NK-92 (cell line): ENCODE data around the gene CAMTA1.

Experiments used
- DNase-seq: peaks from one replicate; lab custom pipeline; 2025; ENCODE audit not compliant: unreplicated experiment; lab: John Stamatoyannopoulos, UW

Gene CAMTA1

DNA sequence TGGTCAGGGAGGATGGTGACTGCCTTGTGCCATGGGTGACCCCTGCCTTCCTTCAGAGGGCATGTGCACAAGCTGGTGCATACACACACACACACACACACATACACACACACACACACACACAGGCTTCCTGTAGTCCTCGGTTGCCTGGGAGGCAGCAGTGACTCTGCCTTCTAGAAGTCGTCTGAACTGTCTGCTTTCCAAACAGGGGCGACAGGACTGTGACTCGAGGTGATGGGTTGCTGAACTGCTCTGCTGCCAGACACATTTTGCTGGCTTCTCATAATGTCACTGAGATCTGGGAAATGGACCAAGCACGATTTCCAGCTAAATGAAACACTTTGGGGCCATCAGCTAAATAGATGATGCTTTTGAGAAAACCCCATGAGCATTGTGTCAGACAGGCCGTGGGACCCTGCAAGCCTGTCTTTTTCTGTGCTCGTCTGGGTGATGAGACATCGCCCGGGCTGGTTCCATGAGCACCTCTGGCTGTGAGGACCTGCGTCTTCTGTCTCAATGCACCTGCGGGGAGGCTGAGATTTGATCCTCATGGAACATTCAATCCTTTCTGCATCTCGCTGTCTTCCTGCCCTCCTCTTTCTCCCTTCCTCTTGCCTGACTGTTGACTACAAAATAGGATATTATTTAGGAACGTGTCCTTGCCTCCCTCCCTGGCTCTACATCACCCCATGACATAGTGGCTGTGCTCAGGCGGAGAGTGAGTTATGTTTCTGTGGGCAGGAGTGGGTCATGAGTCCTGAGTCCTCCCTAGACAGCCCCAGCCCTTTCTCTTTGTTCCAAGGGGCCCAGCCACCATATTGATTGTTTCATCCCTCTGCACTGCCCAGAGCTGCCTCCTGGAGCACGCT is 436.8 kb downstream of the CAMTA1 start:
- no peak for DNase-seq

DNA sequence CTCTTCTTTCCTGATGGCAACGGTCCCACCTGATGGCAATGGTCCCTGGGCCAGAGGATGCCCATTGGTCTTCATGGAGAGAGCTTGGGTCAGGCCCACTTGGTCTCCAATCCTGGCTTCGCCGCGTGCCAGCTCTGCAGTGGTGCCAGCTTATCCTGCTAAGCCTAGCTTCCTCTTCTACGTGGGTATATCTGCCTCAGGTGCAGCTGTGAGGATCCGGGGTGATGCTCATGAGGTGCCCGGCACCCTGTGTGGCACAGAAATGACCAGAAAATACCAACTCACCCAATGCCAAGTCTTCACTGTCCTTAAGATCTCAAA is 437.4 kb downstream of the CAMTA1 start:
- DNase-seq, result no peak

DNA sequence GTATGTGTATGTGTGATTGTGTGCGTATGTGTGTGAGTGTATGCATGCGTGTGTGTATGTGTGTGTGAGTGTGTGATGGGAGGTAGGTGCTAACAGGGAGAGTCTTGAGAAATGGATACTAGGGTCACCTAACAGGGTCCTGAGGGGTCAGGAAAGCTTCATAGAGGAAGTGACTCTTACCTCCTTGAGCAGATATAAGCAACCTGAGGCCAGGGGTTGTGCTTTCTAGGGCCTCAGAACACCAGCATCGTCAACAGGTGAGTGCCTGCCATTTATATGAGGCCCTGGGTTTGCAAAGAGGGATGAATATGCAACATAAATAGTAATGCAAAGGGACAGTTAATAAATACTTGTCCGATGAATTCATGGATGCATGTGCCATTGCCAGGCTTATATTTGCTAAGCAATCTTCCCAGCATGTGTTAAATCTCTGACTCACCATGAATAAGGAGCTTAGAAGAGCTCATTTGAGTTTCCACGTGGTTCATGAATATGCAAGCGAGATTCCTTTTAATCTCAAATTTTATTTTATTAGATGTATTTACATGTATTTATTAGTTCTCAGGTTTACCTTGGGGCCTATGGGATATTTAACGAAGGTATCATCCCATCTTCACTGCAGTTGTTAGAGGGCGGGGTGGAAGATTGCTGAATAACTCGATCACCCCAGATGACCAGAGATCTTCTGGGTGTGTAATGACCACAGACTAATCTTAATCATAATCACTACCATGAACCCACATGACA is 438.3 kb downstream of the CAMTA1 start:
- DNase-seq, result no peak

DNA sequence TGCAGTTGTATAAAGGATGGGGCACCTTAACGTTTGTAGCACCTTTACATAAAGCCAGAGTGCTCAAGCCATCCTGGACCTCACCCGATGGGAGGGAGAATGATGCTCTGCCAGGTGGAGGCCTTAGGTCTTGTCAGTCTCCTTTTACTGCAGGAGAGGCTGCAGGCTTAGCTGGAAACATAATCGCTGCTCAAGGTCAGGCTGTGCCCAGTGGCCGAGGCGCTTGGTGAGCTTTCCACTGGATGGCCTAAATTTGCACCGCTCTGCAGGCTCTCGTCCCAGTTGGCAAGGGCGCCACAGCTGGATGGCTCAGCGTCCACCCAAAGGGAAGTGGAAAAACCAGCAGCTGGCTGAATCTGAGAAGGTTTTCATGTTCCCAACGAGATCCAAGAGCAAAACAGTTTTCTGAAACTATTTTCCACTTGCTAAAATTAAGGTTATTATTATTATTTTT is 438.9 kb downstream of the CAMTA1 start:
- DNase-seq, result no peak

DNA sequence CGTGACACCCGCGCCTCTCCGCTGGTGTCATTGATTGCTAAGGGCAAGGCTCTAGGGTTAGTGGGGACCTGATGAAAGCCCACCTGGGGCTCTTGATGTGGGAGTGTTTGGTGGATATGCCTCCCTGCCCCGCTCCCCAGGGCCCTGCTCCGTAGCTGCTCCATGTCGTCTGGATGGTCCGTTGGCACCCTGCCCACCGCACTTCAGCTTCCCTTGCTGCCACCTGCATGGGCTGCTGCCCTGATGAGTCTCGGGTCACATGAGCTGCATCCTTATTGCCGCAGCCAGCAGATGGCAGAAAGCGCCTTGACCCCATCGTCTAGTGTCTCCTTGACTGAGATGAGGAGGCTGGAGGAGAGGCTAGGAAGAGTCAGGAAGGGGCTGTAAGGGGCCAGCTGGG is 439.4 kb downstream of the CAMTA1 start:
- no peak for DNase-seq

DNA sequence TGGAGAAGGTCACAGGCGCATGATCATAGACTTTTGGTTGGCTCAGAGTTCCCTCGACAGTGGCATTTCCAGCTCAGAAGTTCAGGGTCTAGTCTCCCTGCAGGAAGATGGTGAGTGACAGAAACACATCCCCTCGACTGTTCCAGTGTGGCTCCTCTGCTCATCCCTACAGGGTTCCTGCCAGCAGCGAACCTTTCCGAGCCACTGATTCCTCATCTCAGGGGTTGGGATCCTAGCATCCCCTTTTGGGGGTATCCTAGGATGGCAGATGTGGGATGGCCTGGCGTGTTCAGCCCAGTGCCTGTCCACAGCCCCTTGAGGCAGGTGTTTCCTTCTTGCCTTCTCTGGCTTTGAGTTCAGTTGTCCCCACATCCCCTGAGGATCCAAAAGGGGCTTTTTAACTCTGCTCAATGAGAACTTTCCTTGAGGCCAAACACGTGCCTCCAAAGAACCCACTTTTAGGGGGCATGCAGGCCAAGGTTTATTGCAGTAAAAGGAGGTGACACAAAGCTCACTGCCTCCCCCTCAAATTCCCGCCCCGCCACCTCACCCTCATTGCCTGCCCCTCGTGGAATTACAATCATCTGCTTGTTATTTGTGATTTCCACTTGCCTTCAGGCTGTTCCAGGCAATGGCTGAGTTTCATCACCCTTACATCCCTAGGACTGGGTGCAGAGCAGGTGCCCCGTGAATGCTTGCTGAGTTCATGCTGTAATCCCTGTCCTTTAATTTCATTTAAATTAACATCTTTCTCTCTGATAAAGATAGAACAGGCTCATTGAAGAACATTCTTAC is 440.7 kb downstream of the CAMTA1 start:
- DNase-seq, result no peak

DNA sequence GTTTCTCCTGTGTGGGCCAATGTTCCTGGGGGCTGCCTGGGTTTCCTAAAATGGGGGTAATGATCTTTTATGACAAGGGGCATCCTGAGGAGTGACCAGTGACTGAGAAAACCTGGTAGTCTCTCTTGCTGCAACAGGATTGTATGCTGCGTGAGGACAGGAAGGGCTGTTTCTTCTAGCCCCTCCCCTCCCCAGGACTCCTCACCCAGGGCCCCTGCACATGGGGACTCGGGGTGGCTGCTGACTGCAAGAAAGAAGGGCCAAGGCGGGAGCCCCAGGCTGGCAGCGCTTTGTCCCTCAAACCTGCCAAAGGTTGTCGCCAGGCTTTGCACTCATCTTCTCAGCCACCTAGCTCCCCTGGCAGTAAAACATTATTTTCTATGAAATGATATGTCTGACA is 442.4 kb downstream of the CAMTA1 start:
- no peak for DNase-seq

DNA sequence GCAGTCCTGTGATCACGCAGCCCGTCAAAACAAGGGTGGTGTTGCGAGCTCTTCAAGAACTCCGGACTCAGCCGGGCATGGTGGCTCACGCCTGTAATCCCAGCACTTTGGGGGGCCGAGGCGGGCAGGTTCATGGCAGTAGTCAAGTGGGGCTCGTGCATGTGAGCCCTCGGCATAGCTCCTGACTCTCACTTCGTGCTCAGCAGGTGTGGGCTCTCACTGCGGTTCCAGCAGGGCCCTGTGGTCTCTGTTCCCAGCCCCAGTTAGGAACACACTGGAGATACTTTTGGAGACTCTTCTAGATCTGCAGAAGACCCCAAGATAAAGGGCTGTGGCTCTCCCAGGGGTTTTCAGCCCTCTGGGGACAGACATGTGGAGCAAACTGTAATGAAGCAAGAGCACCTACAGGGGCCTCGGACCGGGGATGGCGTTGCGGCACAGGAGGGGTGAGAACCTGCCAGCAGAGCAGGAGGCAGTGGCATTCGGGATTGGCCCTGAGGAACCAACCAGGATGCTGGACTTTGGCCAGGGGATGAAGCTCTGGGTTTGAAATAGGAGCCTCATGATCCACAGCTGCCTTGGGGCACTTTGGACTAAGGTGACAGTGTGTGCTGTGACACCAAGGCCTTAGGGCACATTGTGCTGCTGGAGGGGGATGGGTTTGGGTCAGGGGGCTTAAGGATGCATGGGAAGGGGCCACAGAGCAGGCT is 443.2 kb downstream of the CAMTA1 start:
- DNase-seq, result no peak

DNA sequence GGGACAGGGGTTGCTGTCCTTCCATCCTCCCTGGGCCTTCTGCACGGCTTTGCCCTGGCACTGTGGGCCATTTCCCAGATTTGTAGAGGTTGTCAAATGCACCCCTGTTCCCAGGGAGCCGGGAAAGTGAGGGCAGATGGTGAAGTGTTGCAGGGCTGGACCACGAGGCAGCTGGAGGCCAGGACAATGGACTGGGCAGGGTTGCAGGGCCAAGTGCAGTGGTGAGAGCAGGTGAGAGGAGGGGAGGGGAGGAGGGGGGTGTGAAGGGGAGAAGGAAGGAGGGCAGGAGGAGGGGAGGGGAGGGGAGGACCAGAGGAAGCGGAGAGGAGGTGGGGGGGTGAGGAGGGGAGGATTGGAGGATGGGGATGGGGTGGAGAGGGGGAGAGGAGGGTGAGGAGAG is 443.9 kb downstream of the CAMTA1 start:
- DNase-seq, result no peak

DNA sequence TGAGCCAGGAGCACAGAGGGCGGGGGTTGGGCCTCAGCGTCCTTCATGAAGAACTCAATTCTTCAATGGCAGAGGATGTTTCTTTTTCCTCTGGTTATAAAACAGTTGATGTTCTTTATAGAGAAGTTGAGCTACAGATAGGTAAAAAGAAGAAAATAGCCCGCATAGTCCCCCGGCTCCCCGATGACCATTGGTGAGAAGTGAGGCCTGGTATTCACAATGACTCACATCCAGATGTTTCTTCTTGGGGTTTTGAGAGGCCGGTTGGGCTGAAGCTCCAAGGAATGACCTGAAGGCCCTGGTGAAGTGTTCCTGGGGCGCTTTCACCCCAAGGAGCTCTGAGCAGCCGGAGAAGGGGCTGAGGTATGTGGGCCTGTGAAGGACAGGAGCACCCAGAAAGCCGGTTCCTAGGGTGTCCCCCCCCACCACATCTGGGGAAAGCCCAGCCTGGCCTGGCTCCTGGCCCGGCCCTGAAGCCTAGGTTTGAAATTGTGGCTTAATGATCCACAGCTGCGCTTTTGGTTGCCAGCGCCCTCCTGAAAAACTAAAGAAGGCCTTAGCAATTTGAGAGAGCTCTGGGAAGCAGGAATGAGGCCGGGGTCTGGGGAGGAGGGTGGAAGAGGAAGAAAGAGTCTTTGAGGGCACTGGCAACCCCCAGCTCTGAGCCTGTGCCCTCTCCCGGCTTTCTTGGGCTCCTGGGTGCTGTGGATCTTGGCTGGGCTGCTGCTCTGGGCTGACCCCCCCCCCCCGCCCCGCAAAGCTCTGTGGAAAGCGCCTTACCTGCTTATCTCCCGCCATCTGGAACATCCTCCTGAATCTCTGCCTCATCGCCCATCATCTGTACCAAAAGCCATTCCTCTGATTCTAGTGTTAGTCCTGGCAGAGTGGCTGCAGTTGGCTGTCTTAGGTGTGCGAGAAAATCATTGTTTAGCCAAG is 444.7 kb downstream of the CAMTA1 start:
- DNase-seq, result no peak

DNA sequence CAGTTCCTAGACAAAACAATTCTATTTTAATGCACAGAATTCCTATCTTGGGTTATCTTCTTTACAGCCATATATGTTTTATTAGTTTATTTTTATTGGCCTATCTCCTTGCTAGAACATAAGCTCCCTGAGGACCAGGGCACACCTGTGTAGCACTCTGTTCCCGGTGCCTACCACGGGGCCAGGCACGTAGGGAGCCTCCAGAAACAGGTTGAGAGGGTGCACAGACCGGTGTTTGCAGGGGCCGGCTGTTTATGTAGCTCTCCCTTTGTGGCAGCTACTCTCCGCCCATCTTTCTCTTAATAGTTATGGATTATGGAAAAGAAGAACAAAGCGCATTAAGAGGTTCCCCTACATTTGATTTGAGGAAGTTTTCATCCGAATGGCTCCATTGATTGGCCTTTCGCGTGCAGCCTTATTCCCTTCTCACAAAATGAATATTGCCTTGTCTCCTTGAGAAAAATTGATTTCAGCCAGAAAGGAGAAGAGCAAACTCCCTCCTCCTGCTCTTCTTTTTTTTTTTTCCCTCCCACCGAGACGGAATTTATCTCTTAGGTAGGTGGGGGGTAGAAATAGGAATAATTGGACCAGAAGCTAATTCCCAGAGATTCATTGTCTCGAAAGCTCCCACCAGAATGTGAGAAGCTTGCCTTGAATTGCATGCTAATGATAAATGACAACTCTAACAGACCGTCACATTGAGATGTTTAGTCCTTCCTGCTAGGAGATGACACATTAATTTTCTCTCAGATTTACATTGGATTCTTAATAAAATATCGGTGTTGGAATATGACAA is 447.4 kb downstream of the CAMTA1 start:
- no peak for DNase-seq

DNA sequence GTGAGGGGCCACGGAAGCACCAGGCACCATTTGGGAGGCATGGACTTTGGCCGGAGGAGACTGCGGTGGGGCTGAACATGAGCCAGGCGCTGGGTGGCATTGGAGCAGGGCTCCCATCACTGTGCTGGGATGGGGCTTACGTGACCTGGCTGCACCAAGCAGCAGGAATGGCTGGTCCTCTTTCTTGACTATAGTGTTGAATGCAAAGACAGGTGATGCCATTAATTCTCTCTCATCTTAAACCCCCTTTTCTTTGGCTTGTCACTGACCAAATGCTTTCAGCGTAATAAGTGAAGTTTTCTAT is 447.9 kb downstream of the CAMTA1 start:
- no peak for DNase-seq

DNA sequence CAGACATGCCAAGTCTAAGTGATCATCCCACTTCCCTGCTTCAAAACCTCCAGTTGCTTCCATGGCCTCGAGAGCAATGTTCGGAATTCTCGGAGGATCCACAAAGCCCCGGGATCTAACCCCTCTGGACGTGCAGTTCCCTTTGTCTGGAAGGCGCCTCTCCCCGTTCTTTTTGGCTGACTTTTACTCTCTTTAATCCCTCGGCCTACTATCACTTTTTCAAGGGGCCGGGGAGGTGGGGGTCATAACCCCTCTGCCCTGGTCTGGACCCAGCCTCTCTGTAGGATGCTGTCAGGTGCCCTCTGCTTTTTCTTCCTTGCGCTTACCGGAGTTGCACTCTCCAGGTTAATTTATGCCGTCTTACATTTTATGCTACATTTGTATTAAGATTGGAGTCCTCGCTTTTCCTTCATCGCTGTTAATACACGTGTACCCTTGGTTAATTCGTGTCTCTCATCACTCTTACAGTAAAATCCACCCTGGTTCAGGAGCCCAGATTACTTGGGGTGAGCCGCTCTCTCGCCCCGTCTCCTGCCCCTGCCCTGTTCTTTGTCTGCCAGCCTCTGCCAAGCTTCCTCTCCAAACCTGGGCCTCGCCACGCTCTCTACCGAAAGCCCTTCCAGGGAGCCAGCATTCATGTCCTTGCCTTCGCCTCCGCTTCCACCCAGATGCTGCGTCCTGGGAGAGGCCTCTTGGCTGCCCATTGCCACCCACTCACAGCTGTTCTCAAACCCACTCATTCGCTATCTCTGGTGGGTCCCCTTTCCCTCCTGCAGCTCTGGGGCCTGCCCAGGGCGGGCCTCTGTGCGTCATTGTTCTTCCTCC is 448.6 kb downstream of the CAMTA1 start:
- no peak for DNase-seq

DNA sequence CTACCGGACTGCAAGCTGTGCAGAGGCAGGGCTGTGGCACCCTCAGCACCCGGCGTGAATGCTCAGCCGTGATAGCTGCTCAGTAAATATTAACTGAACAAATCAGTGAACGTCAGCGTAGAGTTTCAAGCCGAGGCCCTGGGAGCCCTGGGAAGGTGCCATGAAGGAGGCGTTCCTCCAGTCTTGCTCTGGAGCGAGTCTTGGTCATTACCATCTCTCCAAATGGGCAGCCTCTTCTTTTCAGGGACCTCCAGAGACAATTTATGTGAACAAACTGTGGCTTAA is 449.2 kb downstream of the CAMTA1 start:
- DNase-seq, result no peak

DNA sequence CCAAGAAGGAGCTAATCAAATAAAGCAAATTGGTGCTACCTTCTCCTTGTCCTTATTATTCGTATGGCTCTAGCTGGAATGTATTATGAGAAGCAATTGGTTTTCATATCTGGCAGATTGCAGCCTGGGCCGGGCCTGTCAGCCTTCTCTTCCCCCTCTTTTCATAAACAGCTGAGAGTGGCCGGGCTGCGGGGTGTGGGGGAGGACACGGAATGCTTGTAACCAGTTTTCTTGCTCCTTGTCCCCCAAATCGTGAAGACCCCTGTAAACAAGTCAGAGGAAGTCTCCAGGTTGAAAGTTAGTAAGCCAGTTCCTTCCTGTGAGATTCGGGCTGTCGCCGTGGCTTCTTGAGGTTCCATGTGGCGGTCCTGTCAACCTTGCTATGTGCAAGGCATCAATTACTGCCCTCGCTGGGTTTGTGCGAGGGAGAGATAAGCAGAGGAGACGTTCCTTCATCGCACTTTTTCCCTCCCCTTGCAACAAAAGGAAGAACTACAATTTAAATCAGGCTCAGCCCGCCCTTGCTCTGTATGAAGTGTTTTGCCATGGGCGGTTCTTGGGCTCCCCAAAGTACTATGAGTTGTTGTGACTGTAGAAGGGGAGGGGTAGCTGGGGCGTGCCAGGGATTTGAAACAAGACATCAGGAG is 450.7 kb downstream of the CAMTA1 start:
- DNase-seq, result no peak

DNA sequence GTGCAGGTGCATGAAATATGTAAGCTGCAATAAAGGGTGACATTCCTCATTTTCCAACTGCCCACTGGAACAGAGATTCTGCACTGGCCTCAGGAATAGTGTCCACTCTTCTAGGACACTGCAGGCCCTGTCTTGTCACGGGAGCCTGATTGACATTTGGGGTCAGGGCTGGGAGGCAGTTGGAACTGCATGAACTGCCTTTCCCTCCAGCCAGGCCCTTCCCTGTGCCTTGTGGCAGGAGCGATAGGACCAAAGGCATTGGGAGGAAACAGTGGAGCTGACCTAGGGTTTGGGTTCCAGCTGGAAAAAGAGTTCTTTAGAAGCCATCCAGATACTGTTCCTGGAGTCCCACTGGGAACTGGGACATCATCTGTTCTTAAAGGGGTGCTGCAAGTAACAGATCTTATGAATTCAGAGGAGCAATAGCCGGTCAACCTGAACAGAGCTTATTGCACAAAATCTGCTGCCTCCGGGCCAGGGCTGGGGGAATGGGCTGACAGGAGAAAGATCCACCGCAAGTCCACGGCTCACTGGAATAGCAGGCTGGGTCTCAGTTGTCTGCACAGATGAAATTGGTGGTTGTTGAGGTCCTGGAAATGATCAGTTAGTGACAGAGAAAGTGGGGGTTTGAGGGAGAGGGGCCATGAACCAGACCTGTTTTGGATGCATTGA is 451.7 kb downstream of the CAMTA1 start:
- DNase-seq, result no peak

DNA sequence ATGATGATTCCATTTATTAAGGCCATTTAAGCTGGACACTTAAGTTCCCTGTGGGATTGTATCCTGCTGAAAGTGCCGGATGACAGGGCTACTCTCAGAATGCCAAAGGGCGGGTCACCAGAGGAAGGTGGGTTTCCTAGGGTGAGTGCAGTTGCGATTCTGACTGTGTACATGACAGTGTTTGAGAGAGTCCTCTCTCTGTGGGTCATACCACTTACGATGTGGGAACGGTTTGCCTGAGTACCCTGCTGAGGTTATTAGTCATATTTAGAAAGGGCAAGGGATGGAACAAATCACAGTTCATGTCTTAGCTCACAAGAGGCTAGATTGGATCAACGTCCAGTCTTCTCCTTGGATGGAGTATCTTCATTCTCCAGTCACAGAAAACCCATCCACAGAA is 461.9 kb downstream of the CAMTA1 start:
- DNase-seq, result no peak
